SK-N-SH (cell line): ENCODE data around the gene GALNT1. TPM values are rescaled to one million over a fixed set of nuclear protein-coding genes. Genes with fewer than 3 reads are reported as not detected.

Experiments
- CTCF ChIA-PET: fragments of 300-600, 350-600 bp; formaldehyde crosslinking; extraction: SDS; loops from one replicate; lab custom pipeline; 2021; lab: Yijun Ruan, JAX
- POLR2A ChIA-PET: fragments of 350-600 bp; sonication (Branson Sonifier 250); formaldehyde crosslinking; extraction: SDS; loops from one replicate; lab custom pipeline; 2020; ENCODE audit warnings: antibody characterized with exemption, inconsistent platforms; lab: Yijun Ruan, JAX
- DNase-seq: peaks from one replicate; pipeline ENCODE4 v3.0.0; 2012
- H2AFZ ChIP-seq: fragments of 200-600 bp; sonication (generic); 2 replicates; pipeline ENCODE4 v1.8.1; 2016; ENCODE audit warnings: antibody characterized with exemption, mild to moderate bottlenecking, low read depth
- H3F3A ChIP-seq: fragments of 200-600 bp; sonication (generic); replicated peaks from 2 replicates; pipeline ENCODE3; 2016; ENCODE audit warnings: antibody characterized with exemption, mild to moderate bottlenecking; ENCODE audit not compliant: insufficient read depth
- H3K27ac ChIP-seq, 2 experiments: fragments of 200-500 bp in 1 of 2; fragments of 200-600 bp in 1 of 2; sonication (Bioruptor generic) in 1 of 2; sonication (generic), shearing (Covaris generic) in 1 of 2; 2 replicates each; pipeline versions ENCODE4 v1.5.1 to v1.6.1; 2014 to 2016; ENCODE audit warnings: low read depth in 2 of 2, inconsistent platforms in 1 of 2, low read length in 1 of 2, mild to moderate bottlenecking in 1 of 2, mixed read lengths in 1 of 2
- H3K27me3 ChIP-seq: fragments of 200-600 bp; sonication (generic), shearing (Covaris generic); 2 replicates; pipeline ENCODE4 v1.6.1; 2016; ENCODE audit warnings: mixed run types; ENCODE audit not compliant: insufficient read depth
- H3K36me3 ChIP-seq, 2 experiments: fragments of 200-500 bp in 1 of 2; fragments of 200-600 bp in 1 of 2; sonication (Bioruptor generic) in 1 of 2; sonication (generic) in 1 of 2; replicated peaks in 1 of 2; 2 replicates each; pipeline versions ENCODE3 to v1.5.1; 2014 to 2016; ENCODE audit warnings: low read length in 1 of 2, mild to moderate bottlenecking in 1 of 2; ENCODE audit not compliant: insufficient read depth in 2 of 2, control insufficient read depth in 1 of 2
- H3K4me1 ChIP-seq, 2 experiments: fragments of 200-500 bp in 1 of 2; fragments of 200-600 bp in 1 of 2; sonication (Bioruptor generic) in 1 of 2; sonication (generic), shearing (Covaris generic) in 1 of 2; 2 replicates each; pipeline versions ENCODE4 v1.5.1 to v1.6.1; 2014 to 2016; ENCODE audit warnings: low read depth in 1 of 2, low read length in 1 of 2, mixed run types in 1 of 2; ENCODE audit not compliant: insufficient read depth in 2 of 2, control insufficient read depth in 1 of 2
- H3K4me2 ChIP-seq: fragments of 200-600 bp; sonication (generic), shearing (Covaris generic); 2 replicates; pipeline ENCODE4 v1.6.1; 2017; ENCODE audit warnings: mixed run types
- H3K4me3 ChIP-seq, 2 experiments: fragments of 200-500 bp in 1 of 2; fragments of 200-600 bp in 1 of 2; sonication (Bioruptor generic) in 1 of 2; sonication (generic), shearing (Covaris generic) in 1 of 2; 2 replicates each; pipeline versions ENCODE4 v1.5.1 to v1.8.1; 2014 to 2016; ENCODE audit warnings: low read depth in 2 of 2, inconsistent platforms in 1 of 2, low read length in 1 of 2, mild to moderate bottlenecking in 1 of 2, mixed read lengths in 1 of 2, moderate library complexity in 1 of 2
- H3K79me2 ChIP-seq: fragments of 200-600 bp; sonication (generic); 2 replicates; pipeline ENCODE4 v1.8.1; 2017; ENCODE audit warnings: mild to moderate bottlenecking; ENCODE audit not compliant: insufficient read depth
- H3K9ac ChIP-seq: fragments of 200-600 bp; sonication (generic); 2 replicates; pipeline ENCODE4 v1.6.1; 2017; ENCODE audit warnings: mixed run types
- H3K9me2 ChIP-seq: fragments of 200-600 bp; sonication (generic); 2 replicates; pipeline ENCODE4 v1.6.1; 2017; ENCODE audit warnings: mixed run types
- H3K9me3 ChIP-seq: fragments of 200-600 bp; sonication (generic); 2 replicates; pipeline ENCODE4 v1.6.1; 2017; ENCODE audit warnings: mixed run types, mild to moderate bottlenecking, moderate library complexity
- H4K20me1 ChIP-seq: fragments of 200-600 bp; sonication (generic); 2 replicates; pipeline ENCODE4 v1.6.1; 2017; ENCODE audit warnings: mild to moderate bottlenecking, mixed run types; ENCODE audit not compliant: insufficient read depth
- CHD2 ChIP-seq: fragments of 150-350 bp; IDR thresholded peaks from 2 replicates; pipeline ENCODE4 v1.6.1; 2018; ENCODE audit warnings: low read length; ENCODE audit not compliant: partially characterized antibody
- EP300 ChIP-seq, 2 experiments: IDR thresholded peaks; 2 replicates each; pipeline versions ENCODE4 v1.4.0 to v1.6.1; 2012; ENCODE audit warnings: borderline replicate concordance in 1 of 2, low read depth in 1 of 2, low read length in 1 of 2
- FOXJ3 ChIP-seq: sonication (generic); formaldehyde crosslinking; IDR thresholded peaks from 2 replicates; pipeline ENCODE4 v1.5.1; 2020; ENCODE audit warnings: mild to moderate bottlenecking, missing genetic modification reagents
- FOXM1 ChIP-seq: IDR thresholded peaks from 2 replicates; pipeline ENCODE4 v1.4.0; 2012; ENCODE audit warnings: low read depth, mild to moderate bottlenecking
- GATA2 ChIP-seq: sonication (generic); formaldehyde crosslinking; IDR thresholded peaks from 2 replicates; pipeline ENCODE4 v1.5.0; 2020; ENCODE audit warnings: mild to moderate bottlenecking, missing genetic modification reagents
- JUND ChIP-seq: IDR thresholded peaks from 2 replicates; pipeline ENCODE4 v1.4.0; 2012
- MEF2A ChIP-seq: IDR thresholded peaks from 2 replicates; pipeline ENCODE4 v1.4.0; 2012; ENCODE audit warnings: low read depth, borderline replicate concordance
- MXI1 ChIP-seq: IDR thresholded peaks from 2 replicates; pipeline ENCODE4 v1.6.1; 2012; ENCODE audit warnings: mild to moderate bottlenecking, low read depth, low read length, improper control_type of control experiment
- RCOR1 ChIP-seq: fragments of 150-350 bp; IDR thresholded peaks from 2 replicates; pipeline ENCODE4 v1.6.1; 2017; ENCODE audit warnings: antibody characterized with exemption, low read length
- RFX5 ChIP-seq: IDR thresholded peaks from 2 replicates; pipeline ENCODE4 v1.6.1; 2012; ENCODE audit warnings: mild to moderate bottlenecking, improper control_type of control experiment, low read length
- RXRA ChIP-seq: IDR thresholded peaks from 2 replicates; pipeline ENCODE4 v1.4.0; 2012; ENCODE audit warnings: low read depth, mild to moderate bottlenecking, borderline replicate concordance
- SIN3A ChIP-seq: IDR thresholded peaks from 2 replicates; pipeline ENCODE4 v1.6.1; 2012; ENCODE audit warnings: low read depth, mild to moderate bottlenecking, low read length, moderate library complexity, borderline replicate concordance
- SMC3 ChIP-seq: IDR thresholded peaks from 2 replicates; pipeline ENCODE4 v1.6.1; 2012; ENCODE audit warnings: low read depth, low read length, improper control_type of control experiment
- TAF1 ChIP-seq: IDR thresholded peaks from 2 replicates; pipeline ENCODE4 v1.6.1; 2012; ENCODE audit warnings: low read depth, mild to moderate bottlenecking, low read length, moderate library complexity, borderline replicate concordance
- TCF12 ChIP-seq: IDR thresholded peaks from 2 replicates; pipeline ENCODE4 v1.4.0; 2012
- TEAD4 ChIP-seq: IDR thresholded peaks from 2 replicates; pipeline ENCODE4 v1.4.0; 2012; ENCODE audit warnings: mild to moderate bottlenecking, borderline replicate concordance; ENCODE audit not compliant: insufficient read depth
- YY1 ChIP-seq: IDR thresholded peaks from 2 replicates; pipeline ENCODE4 v1.4.0; 2012; ENCODE audit warnings: low read depth, mild to moderate bottlenecking
- WGBS: methylation state at CpG from one replicate; pipeline ENCODE4 v1.1.6; 2017; ENCODE audit warnings: low lambda C conversion rate; 5-methylcytosine and 5-hydroxymethylcytosine counted together
- polyA plus RNA-seq, 3 experiments: library from polyadenylated mRNA; depleted of rRNA; stranded (reverse); fragments of >200 nt; gene quantifications; 2 replicates each; pipeline ENCODE4 v1.2.3, GENCODE V29; 2012
- TF ChIP-seq, protein P1 (sequence below): IDR thresholded peaks from 2 replicates; pipeline ENCODE4; 2012
- TF ChIP-seq, protein P2 (sequence below): fragments of 150-350 bp; IDR thresholded peaks from 2 replicates; pipeline ENCODE4 v1.6.1; 2017; ENCODE audit warnings: antibody characterized with exemption, low read length, low read depth, borderline replicate concordance
- TF ChIP-seq, protein P3 (sequence below): IDR thresholded peaks from 2 replicates; pipeline ENCODE4 v1.4.0; 2012; ENCODE audit warnings: low read depth, borderline replicate concordance

GALNT1 gene
- polyA plus RNA-seq, 1 of the 3 experiments (the other 2 are of a cell fraction) = 15.7 TPM

DNA sequence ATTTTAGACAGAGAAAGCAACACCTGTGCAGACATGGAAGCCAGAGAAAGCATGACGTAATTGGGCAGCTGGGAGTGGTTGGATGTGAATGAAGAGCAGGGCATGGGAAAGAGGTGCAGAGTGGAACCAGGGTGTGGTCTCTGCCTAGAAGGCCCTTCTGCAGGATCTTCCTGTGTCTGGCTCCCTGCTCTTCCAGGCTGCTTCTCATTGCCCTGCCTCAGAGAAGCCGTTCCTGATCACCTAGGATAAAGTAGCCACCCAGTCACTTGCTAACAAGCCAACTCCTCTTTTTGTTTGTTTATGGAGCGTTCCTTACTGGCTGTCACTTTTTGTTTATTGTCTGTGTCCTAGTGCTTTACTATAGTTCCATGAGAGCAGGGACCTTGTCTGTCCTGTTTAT lies 28.5 kb downstream of the GALNT1 start:
- Histone ChIP-seq H3K27ac (no peak overlapping the region), H4K20me1 (peaks cover 20% of the 10 kb centered on the region; the same call in 1 of the 2 replicates), H3K36me3 (peaks cover 0 to 4% of the 10 kb centered on the region in 2 experiments), H3K79me2 (peaks cover 57% of the 10 kb centered on the region), H3K9me2 (no peaks in the 10 kb centered on the region), H3K4me2 (no peak overlapping the region), H2AFZ (no peak overlapping the region), H3K4me3 (no peak overlapping the region), H3K4me1 (peaks cover 0 to 12% of the 10 kb centered on the region in 2 experiments; a peak in 2 of 4 replicates), H3K9ac (no peak overlapping the region), H3K27me3 (no peaks in the 10 kb centered on the region), H3K9me3 (no peaks in the 10 kb centered on the region), H3F3A (no peaks in the 10 kb centered on the region)
- 87% methylated on average over 3 of the region's 3 CpGs for WGBS
- DNase-seq = no peak
- TF ChIP-seq TEAD4 (no peak), FOXM1 (no peak), SIN3A (no peak), MXI1 (no peak), RXRA (no peak), EP300 (IDR thresholded peaks at IDR 0.05; ENCODE audit: borderline replicate concordance in 1 of 2, low read depth in 1 of 2, low read length in 1 of 2) (no peak), SMC3 (no peak), JUND (no peak)
- TF ChIP-seq, protein P1, sequence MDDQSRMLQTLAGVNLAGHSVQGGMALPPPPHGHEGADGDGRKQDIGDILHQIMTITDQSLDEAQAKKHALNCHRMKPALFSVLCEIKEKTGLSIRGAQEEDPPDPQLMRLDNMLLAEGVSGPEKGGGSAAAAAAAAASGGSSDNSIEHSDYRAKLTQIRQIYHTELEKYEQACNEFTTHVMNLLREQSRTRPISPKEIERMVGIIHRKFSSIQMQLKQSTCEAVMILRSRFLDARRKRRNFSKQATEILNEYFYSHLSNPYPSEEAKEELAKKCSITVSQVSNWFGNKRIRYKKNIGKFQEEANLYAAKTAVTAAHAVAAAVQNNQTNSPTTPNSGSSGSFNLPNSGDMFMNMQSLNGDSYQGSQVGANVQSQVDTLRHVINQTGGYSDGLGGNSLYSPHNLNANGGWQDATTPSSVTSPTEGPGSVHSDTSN = no peak
- ChIA-PET POLR2A (no interaction called here), CTCF (no interaction called here)

DNA sequence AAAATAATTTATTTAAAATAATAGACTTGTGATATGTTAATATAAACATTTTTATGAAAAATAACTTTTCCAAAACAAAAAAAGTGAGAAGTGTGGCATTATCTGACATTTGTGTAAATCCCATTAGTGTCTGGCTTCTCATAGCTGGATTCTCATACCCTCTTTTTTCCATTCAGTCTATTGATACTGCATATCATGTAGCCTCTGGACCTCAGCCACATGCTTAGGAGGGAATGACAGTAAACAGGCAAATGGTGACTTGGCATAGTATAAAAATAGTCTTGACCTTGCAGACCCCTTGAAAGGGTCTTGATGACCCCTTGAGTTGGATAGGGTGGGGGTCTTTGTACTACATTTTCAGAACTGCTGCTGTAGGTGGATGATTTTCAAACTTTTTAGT lies 29.2 kb downstream of the GALNT1 start:
- Histone ChIP-seq H3K79me2 (peaks cover 56% of the 10 kb centered on the region), H3K4me1 (peaks cover 0 to 12% of the 10 kb centered on the region in 2 experiments; a peak in 2 of 4 replicates), H3K27me3 (no peaks in the 10 kb centered on the region), H3K9me2 (no peaks in the 10 kb centered on the region), H3K4me3 (no peak overlapping the region), H3K9me3 (no peaks in the 10 kb centered on the region), H3K4me2 (no peak overlapping the region), H3K9ac (no peak overlapping the region), H3K27ac (no peak overlapping the region; a peak in 1 of 4 replicates), H3K36me3 (peaks cover 0 to 4% of the 10 kb centered on the region in 2 experiments), H3F3A (no peaks in the 10 kb centered on the region), H4K20me1 (peaks cover 17% of the 10 kb centered on the region; the same call in 1 of the 2 replicates), H2AFZ (no peak overlapping the region)
- POLR2A ChIA-PET = no interaction called here
- TF ChIP-seq TAF1 (no peak), MXI1 (no peak), MEF2A (no peak), YY1 (no peak), RXRA (no peak), FOXM1 (no peak), RFX5 (no peak), CHD2 (no peak), FOXJ3 (CRISPR knock-in tag) (no peak), TCF12 (no peak), RCOR1 (no peak), GATA2 (CRISPR knock-in tag) (no peak)
- TF ChIP-seq, protein P2, sequence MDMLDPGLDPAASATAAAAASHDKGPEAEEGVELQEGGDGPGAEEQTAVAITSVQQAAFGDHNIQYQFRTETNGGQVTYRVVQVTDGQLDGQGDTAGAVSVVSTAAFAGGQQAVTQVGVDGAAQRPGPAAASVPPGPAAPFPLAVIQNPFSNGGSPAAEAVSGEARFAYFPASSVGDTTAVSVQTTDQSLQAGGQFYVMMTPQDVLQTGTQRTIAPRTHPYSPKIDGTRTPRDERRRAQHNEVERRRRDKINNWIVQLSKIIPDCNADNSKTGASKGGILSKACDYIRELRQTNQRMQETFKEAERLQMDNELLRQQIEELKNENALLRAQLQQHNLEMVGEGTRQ = no peak
- TF ChIP-seq, protein P3, sequence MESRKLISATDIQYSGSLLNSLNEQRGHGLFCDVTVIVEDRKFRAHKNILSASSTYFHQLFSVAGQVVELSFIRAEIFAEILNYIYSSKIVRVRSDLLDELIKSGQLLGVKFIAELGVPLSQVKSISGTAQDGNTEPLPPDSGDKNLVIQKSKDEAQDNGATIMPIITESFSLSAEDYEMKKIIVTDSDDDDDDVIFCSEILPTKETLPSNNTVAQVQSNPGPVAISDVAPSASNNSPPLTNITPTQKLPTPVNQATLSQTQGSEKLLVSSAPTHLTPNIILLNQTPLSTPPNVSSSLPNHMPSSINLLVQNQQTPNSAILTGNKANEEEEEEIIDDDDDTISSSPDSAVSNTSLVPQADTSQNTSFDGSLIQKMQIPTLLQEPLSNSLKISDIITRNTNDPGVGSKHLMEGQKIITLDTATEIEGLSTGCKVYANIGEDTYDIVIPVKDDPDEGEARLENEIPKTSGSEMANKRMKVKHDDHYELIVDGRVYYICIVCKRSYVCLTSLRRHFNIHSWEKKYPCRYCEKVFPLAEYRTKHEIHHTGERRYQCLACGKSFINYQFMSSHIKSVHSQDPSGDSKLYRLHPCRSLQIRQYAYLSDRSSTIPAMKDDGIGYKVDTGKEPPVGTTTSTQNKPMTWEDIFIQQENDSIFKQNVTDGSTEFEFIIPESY = no peak
- TF ChIP-seq, protein P1 = no peak
- DNase-seq = no peak
- CTCF ChIA-PET = interaction anchor here (1.3 to 1.5 kb wide), 2 partner anchors 11 to 15 kb away, joined by 3 to 6 read pairs; no protein-coding TSS in a partner anchor
